Coronary artery (tissue), 2 donors: ENCODE results near the gene GALNT6.
"Not testable (repeated sequence)": the region's sequence is repeated elsewhere in the genome, so short reads cannot be mapped to it uniquely, and the experiment has no call there.

Source experiments
- DNase-seq: peaks from one replicate; pipeline ENCODE4 v3.0.0-alpha.2; 2017; ENCODE audit warnings: low spot score
- H3K27ac ChIP-seq, 2 donors: fragments of 200-600 bp; sonication (generic); one replicate each; pipeline ENCODE4 v1.5.1; 2016 to 2019
- H3K4me3 ChIP-seq: fragments of 200-600 bp; sonication (generic); 2 replicates; pipeline ENCODE4 v1.5.1; 2016; ENCODE audit warnings: mild to moderate bottlenecking, moderate library complexity
- TF ChIP-seq, protein P1 (sequence below): fragments of 200-600 bp; sonication (generic); IDR thresholded peaks from one replicate; pipeline ENCODE4 v1.5.1; 2019; ENCODE audit warnings: antibody characterized with exemption

The GALNT6 gene

DNA sequence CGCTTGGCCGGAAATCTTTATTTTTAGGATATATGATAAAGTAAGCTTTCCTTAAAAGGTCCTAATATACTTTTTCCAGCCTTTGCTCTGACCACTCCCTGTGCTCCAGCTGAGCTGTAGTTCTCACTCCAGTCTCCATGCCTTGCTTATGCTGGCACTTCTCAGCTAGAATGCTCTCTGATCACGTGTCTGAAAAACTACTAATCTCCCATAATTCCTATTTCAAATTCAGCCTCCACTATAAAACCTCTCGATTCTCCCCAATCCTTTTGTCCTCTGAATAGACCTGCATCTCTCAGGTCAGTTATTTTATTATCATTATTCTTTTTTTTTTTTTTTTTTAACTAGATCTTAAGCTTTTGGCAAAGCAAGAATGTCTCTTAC is 70.9 kb downstream of the GALNT6 start:
- Histone ChIP-seq H3K4me3 (no peak overlapping the region), H3K27ac (no peak overlapping the region)
- no peak for DNase-seq
- TF ChIP-seq, protein P1, sequence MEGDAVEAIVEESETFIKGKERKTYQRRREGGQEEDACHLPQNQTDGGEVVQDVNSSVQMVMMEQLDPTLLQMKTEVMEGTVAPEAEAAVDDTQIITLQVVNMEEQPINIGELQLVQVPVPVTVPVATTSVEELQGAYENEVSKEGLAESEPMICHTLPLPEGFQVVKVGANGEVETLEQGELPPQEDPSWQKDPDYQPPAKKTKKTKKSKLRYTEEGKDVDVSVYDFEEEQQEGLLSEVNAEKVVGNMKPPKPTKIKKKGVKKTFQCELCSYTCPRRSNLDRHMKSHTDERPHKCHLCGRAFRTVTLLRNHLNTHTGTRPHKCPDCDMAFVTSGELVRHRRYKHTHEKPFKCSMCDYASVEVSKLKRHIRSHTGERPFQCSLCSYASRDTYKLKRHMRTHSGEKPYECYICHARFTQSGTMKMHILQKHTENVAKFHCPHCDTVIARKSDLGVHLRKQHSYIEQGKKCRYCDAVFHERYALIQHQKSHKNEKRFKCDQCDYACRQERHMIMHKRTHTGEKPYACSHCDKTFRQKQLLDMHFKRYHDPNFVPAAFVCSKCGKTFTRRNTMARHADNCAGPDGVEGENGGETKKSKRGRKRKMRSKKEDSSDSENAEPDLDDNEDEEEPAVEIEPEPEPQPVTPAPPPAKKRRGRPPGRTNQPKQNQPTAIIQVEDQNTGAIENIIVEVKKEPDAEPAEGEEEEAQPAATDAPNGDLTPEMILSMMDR, result no peak

DNA sequence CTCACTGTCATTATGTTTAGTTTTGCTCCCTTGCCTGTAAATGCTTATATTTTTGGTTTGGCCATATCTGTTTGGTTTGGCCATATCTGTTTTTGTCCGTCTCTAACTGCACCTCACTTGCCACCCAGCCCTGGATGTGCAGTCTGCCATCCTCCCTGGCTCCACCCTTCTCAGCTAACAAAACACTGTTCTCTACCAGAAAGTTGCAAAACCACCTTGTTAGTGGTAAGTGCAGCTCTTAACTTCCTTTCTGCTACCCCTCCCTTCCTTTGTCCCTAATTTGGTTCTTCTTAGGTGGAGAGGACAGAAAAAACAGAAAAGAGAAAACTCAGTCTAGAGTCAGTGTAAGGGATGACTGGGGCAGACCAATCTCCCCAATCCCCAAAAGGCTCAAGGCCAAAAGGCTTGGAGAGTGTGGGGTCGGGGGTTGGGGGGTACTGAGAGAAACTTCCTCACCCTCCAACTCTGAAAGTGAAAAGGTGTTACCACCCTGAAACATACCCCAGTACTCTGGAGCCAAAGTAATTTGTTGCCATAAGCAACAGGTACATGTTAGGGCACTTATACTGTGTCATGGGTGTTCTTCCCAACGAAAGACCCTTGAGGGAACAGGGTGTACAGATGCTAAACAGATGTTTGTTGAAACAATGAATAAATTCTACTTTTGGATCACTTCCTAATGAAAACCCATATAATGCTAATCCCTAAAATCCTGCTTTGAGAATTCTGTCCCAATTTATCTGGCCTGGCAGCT is 72.2 kb downstream of the GALNT6 start:
- Histone ChIP-seq H3K4me3 (no peak overlapping the region), H3K27ac (no peak overlapping the region)
- TF ChIP-seq, protein P1, result no peak
- DNase-seq, result no peak

DNA sequence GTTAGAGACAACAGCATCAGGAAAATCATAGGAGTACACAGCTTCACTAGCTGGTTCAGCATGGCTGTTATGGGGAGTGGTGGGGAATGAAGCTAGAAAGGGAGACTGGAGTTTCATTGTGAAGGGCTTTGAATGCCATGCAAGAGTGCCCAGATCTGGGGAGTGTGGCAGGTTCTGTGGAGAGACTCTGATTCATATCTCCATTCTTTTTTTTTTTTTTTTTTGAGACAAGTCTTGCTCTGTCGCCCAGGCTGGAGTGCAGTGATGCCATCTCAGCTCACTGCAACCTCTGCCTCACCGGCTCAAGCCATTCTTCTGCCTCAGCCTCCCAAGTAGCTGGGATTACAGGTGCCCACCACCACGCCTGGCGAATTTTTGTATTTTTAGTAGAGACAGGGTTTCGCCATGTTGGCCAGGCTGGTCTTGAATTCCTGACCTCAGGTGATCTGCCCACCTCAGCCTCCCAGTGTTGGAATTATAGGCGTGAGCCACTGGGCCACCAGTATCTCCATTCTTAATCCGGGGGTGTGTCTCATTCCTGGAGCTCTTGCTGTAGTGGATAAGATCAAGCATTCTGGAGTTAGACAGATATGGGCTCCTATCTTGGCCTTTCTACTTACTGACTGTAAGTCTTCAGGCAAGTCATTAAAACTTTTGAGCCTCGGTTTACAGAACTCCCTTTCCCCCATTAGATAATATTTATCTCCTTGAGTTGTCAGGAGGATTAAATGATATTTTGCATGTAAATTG is 73.0 kb downstream of the GALNT6 start:
- H3K4me3 ChIP-seq, DNase-seq, H3K27ac ChIP-seq: not testable (repeated sequence)

DNA sequence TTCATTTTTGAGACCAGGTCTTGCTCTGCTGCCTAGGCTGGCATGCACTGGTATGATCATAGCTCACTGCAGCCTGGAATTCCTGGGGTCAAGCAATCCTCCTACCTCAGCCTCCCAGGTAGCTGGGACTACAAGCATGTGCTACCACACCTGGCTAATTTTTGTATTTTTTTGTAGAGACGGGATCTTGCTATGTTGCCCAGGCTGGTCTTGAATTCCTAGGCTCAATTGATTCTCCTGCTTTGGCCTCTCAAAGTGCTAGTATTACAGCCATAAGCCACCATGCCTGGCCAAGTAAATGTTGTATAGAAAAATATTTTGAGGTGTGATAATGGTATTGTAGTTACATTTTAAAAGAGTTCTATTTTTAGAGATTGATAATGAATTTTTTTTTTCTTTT is 79.8 kb downstream of the GALNT6 start:
- Histone ChIP-seq H3K27ac (no peak overlapping the region), H3K4me3 (no peak overlapping the region)
- TF ChIP-seq, protein P1, result no peak
- no peak for DNase-seq

DNA sequence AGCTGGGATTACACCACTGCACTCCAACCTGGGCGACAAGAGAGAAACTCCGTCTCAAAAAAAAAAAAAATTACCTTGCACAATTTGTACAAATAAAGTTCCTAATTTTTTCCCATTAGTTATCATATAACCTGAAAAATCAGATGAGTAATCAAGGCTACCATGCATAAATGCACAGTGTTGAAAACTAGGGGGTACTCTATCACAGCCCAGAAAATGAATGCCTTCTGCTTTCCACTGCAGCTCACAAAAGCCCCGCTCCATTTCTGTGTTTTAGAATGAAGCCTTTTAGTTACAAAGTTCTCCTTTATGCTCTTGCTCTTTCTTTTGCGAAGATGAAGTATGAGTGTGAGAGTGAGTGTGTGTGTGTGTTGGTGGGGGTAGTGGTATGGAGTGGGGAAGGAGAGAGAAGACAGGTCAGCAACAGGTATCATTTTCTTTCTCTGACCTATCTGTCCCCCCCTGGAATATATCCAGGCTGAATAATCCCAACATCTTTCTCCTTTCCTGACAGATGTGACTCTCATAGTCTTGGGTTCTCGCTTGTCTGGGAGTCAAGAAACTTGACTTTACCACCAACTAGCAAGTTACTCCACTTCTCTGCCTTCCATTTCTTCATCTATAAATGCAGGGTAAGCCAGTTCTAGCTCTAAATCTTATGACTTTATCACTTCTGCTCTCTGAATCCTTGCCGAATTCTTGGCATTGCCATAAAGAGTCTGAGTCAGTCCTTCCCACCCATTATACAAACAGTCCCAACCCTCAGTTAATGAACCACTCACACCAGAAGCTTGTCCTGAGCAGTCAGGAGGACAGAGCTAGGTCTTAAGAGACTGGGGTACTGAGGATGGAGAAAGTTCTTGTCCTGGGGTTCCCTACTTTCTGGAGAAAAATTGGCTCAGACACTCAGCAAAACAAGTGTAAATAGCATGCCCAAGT is 83.3 kb downstream of the GALNT6 start:
- no peak overlapping the region for H3K27ac ChIP-seq
- TF ChIP-seq, protein P1, result no peak
- H3K4me3 ChIP-seq, result no peak overlapping the region
- no peak for DNase-seq

DNA sequence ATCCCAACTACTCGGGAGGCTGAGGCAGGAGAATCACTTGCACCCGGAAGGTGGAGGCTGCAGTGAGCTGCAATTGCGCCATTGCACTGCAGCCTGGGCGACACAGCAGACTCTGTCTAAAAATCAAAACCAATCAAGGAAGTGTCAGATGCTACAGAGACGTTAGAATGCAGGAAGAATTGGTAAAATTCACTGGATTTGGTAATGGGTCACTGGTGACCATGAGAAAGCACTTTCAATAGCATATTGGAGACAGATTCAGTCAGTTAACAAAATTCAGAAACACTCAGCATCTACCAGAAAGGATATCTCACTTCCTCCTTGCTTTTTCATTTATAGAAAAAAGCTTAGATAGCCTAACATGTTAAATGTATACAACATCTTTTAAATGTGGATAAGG is 84.7 kb downstream of the GALNT6 start:
- H3K27ac ChIP-seq, result no peak overlapping the region
- no peak overlapping the region for H3K4me3 ChIP-seq
- TF ChIP-seq, protein P1, result no peak
- DNase-seq, result no peak
